GM19455 (cell line): Measurements from ENCODE around the gene ZFHX3.

Experiments
- ATAC-seq: cut with Tn5 transposase; IDR thresholded peaks from one replicate; pipeline ENCODE4 v1.9.1; 2021; ENCODE audit not compliant: unreplicated experiment

ZFHX3 gene

GRCh38 chr16:72956124-72957064 lies 91.5 kb downstream of the ZFHX3 start:
- ATAC-seq: no peak

DNA sequence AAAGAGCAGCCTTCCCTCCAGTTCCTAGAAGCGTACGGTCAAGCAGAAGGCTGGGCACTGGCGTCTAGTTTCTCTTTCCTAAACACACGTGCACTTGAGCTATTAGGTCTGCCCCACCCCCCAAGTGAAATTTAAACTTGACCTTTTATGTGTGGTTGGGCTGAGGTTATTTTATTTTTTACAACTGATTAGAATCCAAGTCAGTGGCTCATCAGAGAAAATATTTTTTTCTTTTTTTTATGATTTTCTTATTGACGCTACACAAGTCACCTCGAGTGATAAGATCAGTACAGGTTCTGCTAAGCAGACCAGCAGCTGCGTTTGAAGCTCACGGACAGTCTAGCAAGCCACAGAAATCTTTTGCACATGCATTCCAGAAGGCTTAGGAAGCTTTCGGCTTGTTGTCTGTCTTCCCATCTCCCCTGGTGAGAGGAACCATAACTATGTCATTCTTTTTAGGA lies 95.1 kb downstream of the ZFHX3 start:
- ATAC-seq: no peak

GRCh38 chr16:72952404-72952803 lies 95.5 kb downstream of the ZFHX3 start:
- ATAC-seq: no peak

DNA sequence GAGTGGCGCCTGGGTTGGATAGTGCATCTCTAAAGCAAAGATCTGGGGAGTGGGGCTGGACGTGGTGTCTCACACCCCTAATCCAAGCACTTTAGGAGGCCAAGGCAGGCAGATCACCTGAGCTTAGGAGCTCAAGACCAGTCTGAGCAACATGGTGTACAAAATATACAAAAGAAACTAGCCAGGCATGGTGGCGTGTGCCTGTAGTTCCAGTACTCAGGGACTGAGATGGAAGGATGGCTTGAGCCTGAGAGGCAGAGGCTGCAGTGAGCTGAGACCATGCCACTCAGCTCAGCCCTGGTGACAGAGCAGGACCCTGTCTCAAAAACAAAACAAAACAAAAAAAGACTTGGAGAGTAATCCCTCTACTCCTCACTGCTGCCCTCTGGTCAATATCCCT lies 96.0 kb downstream of the ZFHX3 start:
- no peak for ATAC-seq

DNA sequence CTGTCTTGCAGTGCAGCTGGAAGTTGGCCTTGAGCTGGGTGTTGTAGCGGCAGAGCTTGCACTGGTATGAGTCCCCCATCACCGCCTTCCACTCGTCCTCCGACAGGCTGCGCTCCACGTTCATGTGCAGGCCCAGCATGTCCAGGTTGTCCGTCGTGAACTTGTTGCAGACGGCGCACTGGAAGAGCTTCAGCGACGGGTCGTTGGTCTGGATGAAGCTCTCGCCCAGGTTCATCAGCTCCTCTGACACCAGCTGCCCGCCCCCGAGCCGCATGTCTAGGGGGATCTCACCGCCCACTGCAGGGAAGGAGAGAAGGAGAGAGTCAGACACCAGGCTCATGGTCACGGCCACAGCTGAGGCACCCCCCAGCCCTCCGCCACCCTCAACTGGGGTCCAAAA lies 97.3 kb downstream of the ZFHX3 start:
- ATAC-seq: no peak

DNA sequence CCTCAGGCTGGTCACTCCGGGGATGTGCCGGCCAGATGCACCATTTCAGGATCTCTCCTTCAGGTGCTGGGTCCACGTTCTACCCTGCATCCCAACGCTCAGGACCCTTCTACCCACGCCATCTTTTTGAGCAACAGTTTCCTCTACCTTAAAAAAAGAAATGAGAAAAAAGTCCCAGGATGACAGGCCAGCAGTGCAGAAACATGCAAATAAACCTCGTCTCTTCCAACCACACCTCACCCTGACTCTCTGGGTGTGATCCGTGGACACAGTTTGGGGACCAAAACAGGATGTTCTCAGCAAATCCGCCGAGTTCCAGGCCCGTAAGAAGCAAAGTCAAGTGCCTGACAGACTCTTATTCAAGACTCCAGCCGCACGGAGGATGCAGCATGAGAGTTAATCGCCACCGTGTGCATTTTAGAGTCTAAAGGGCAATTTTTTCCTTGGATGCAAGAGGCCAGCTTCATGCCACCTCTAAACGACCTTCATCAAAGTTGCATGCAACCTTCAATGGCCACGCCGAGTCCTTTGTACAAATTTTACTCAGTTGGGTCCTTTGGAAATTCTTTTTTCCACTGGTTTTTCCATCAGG lies 99.6 kb downstream of the ZFHX3 start:
- ATAC-seq: no peak

GRCh38 chr16:72947379-72948237 lies 100.3 kb downstream of the ZFHX3 start:
- no peak for ATAC-seq

DNA sequence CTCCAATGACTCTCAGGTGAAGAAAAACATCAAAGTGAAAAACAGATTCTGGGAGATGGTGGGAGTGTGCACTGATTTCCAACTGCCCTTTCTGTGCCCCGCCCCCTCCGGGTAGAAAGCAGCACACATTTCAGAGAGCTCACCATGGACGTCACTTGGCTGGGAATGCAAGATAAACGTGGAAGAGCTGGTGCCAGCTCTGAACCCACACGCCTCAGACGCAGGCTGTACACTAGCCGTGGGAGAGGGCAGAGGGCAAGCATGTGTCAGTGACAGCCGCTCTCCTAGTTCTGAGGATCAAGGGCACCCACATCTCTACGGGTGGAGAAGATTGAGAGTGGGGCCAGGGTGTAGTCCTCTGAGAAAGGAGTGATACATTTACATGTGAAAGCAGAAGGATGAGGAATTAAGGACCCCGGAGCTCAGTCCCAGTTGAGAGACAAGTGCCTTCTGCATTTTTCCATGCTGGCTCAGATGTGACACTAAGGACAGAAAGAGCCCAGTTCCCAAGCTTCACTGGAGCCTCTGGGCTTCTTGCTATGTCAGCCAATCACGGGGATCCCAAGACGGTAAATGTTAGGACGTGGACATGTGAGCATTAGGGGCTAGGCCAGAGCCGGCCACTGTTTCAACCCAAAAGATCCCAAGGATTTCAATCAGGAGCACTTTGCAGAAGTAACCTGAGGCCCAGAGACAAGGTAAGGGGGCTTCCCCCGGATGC lies 101.3 kb downstream of the ZFHX3 start:
- no peak for ATAC-seq

DNA sequence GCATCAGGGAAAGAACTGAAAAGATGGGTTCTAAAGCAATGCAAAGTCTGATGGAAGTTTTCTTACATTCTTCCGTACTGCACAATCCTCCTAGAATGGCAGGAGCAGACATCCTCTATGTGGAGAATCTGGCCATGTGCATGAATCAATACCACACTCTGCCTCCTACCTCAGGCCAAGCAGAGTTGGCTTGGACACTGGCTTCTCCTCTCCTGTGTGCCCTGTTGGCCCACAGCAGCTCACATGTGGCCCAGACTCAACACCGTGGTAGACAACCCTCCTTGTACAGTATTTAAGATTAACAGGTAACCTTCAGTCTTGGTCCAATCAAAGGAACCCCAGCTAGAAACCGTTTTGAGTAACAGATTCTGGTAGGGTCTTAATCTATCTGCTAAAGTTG lies 101.9 kb downstream of the ZFHX3 start:
- no peak for ATAC-seq

GRCh38 chr16:72945611-72946010 lies 102.3 kb downstream of the ZFHX3 start:
- no peak for ATAC-seq

DNA sequence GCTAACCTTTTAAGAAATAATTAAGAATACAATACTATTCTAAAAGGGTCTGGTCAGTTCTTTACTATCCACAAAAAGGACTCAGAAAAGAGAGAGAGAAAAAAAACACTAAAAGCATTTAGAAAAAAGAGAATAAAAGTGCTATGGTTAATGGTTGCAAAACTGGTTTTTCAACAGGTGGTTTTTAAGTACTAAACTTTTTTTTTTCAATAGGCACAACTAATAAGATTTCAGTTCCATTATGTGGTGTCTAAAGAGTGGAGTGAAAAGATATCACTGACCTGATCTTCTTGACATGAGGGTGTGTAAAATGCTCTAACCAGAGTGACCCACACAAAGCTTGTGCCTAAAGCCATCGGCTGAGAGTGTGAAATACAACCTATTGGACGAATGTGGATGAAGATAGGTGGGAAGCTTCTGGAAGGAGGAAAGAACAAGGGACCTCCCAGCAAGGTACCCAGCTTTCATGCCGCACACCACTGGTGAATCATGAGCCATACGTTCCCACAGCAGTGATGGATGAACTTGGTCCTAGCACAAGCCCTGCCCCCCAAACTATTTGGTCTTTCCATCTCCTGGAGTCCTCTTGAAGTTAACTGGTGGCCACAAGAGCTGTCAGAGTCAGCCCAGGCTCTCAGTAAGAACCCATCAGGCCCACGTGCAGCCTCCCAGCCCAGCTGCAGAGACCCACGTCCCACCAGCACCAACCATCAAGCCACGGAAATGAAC lies 103.0 kb downstream of the ZFHX3 start:
- no peak for ATAC-seq

DNA sequence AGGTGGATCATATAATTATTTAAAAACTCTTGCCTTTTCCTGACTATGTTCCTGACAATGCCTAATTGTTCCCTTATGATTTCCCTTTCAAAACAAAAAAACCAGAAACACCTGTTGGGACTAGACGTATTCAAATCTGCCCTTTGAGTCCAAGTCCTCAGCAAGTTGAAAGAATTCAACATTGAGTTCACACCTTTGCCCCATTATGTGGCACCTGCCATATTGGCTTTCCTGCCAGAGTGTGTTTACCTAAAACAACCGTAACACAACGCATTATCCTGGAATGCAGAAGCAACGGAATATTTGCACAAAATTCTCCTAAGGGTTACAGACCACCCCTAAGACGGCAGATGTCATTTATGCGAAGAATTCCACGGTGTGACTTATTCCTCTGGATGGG lies 105.9 kb downstream of the ZFHX3 start:
- no peak for ATAC-seq

- ATAC-seq: no peak
Measured at GRCh38 chr16:72940886-72941285, 107.0 kb downstream of the ZFHX3 start.

DNA sequence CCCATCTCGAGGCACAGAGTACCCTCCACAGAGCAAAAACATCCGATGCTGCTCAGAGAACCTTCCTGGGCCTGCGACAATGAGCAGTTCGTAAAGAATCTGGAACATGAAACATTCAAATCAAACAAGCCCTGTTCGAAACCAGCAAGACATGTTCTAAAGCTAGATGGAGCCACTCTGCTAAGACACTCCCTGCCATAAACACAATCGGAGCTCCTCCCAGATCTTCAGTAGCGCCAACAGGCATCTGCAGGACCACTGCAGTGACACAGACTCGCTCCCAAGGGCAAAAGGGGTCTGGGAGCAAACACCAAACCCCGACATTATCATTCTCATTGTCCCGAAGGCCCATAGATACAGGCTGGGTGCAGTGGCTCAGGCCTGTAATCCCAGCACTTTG lies 108.7 kb downstream of the ZFHX3 start:
- no peak for ATAC-seq

- ATAC-seq: no peak
Measured at GRCh38 chr16:72938795-72939164, 109.1 kb downstream of the ZFHX3 start.

DNA sequence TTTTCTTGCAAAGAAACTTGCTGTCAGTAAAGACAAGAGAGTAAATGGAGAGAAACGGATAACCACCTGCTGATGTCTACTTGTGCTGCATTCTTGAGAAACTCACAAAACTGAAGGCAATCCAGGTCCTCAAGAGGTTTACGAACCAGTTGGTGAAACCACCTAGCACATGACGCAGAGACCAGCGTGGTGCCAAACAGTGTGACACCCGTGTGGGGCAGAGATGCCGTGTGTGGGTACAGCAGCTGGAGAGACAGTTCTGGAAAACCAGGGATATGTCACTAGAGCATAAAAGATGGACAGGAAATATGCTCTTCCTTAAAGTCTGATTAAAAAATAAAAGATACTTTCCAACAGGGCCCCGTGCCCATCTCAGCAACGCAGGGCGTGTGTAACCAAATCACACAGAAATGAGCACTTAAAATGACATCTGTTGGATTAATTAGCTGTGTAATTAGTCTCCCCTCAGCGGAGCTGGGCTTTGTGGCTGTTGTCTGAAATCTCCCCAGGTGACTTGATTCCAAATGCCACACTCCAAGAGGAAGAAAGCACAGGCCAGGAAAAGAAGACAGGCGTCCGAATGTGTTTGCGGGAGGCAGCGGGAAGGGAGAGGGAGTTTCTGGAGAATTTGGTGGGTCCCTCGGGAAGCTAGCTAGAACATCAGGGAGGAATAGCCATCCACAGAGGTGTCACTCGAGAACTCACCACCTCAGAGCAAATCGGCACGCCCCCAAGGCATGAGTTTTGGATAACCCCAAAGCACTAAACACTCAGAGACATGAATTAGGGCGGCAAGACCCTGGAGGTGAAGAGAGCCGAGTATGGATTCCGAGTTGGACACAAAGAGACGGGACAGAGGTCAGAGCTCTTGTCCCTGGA lies 109.8 kb downstream of the ZFHX3 start:
- no peak for ATAC-seq

GRCh38 chr16:72937360-72937759 lies 110.6 kb downstream of the ZFHX3 start:
- no peak for ATAC-seq

DNA sequence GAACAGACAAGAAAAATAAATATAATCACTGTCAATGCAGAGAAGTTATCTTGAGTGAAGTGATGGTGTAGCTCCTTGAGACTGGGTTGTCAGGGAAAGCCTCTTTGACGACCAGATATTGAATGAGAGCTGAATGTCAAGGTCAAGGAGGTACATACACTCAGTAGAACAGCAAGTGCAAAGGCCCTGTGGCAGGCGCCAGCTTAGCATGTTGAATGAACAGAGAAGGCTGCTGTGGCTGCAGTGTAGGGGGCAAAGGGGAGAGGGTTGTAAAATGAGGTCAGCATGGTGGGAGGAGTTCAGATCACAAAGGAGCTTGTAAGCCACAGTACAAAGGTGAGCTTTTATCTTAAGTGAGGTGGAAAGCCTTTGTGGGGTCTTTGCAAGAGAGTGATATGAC lies 111.5 kb downstream of the ZFHX3 start:
- no peak for ATAC-seq

- ATAC-seq: no peak
Measured at GRCh38 chr16:72935896-72936295, 112.0 kb downstream of the ZFHX3 start.
